ENCODE measurements around the gene C2orf72. TPM values are rescaled to one million over a fixed set of nuclear protein-coding genes. Genes with fewer than 3 reads are reported as not detected.

C2orf72 gene
- total RNA-seq, 1 donor from 2014 or later: 0.05 TPM

GRCh38 chr2:231013820-231014219 is 23.5 kb upstream of the C2orf72 start:
- Histone ChIP-seq H3K27me3 (ENCODE audit: low read depth) (peaks cover 80% of the 10 kb centered on the region), H3K9me3 (replicated peaks) (no peaks in the 10 kb centered on the region), H3K4me3 (no peak overlapping the region), H3K27ac (replicated peaks) (no peak overlapping the region), H3K4me1 (no peaks in the 10 kb centered on the region), H3K36me3 (no peaks in the 10 kb centered on the region)
- DNase-seq: no peak
- TF ChIP-seq, protein P1, sequence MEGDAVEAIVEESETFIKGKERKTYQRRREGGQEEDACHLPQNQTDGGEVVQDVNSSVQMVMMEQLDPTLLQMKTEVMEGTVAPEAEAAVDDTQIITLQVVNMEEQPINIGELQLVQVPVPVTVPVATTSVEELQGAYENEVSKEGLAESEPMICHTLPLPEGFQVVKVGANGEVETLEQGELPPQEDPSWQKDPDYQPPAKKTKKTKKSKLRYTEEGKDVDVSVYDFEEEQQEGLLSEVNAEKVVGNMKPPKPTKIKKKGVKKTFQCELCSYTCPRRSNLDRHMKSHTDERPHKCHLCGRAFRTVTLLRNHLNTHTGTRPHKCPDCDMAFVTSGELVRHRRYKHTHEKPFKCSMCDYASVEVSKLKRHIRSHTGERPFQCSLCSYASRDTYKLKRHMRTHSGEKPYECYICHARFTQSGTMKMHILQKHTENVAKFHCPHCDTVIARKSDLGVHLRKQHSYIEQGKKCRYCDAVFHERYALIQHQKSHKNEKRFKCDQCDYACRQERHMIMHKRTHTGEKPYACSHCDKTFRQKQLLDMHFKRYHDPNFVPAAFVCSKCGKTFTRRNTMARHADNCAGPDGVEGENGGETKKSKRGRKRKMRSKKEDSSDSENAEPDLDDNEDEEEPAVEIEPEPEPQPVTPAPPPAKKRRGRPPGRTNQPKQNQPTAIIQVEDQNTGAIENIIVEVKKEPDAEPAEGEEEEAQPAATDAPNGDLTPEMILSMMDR (IDR thresholded peaks at IDR 0.05; ENCODE audit: borderline replicate concordance): no peak
- intact Hi-C loops (cut with micrococcal nuclease): no loop called here

DNA sequence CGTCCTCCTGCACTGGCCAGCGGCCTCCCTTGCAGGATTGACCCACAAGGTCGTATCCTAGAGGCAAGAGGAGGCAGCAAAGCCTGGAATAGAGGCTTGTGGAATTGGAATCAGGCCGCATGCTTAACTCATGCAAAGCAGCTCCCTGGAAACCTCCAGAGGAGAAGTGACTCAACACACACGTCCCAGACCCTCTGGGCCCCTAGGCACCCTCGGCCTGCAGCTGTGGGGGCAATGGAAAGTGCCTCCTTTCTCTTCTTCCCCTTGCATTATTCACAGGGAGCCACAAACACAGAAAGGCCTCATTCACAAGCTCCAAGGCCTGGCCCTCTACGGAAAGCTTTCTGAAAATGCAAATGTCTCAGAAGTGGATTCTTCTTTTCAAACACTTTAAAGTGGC is 21.8 kb upstream of the C2orf72 start:
- Histone ChIP-seq H3K9me3 (replicated peaks) (no peaks in the 10 kb centered on the region), H3K36me3 (no peaks in the 10 kb centered on the region), H3K27ac (replicated peaks) (no peak overlapping the region), H3K4me3 (no peak overlapping the region), H3K27me3 (ENCODE audit: low read depth) (peaks cover 81% of the 10 kb centered on the region), H3K4me1 (no peaks in the 10 kb centered on the region)
- no peak for DNase-seq
- intact Hi-C loops (cut with micrococcal nuclease): no loop called here
- TF ChIP-seq, protein P1 (IDR thresholded peaks at IDR 0.05; ENCODE audit: borderline replicate concordance): no peak

DNA sequence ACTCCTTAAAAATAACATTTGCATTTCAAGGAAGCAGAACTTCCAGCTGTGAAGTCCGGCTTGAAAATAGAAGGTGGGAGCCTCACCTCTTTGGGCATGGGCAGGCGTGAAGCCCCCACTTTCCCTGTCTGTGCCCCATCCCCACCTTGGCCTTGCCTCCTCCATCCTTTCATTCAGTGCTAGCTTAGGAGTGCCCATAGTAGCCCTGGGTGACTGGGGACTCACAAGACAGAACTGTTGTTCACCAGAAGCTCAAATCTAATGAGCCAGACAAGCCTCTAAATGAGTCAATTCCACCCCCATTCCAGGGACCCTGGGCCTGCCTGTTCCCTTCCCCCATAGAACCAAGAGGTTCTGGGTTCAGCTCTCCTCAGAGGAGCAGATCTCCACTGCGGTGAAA is 21.4 kb upstream of the C2orf72 start:
- Histone ChIP-seq H3K27me3 (ENCODE audit: low read depth) (peaks cover 81% of the 10 kb centered on the region), H3K27ac (replicated peaks) (no peak overlapping the region), H3K4me1 (no peaks in the 10 kb centered on the region), H3K4me3 (no peak overlapping the region), H3K36me3 (no peaks in the 10 kb centered on the region), H3K9me3 (replicated peaks) (no peaks in the 10 kb centered on the region)
- DNase-seq: no peak
- TF ChIP-seq, protein P1 (IDR thresholded peaks at IDR 0.05; ENCODE audit: borderline replicate concordance): no peak
- intact Hi-C loops (cut with micrococcal nuclease): no loop called here

- H3K36me3 ChIP-seq: no peaks in the 10 kb centered on the region
- H3K9me3 ChIP-seq (replicated peaks): no peaks in the 10 kb centered on the region
- peaks cover 77% of the 10 kb centered on the region for H3K27me3 ChIP-seq (ENCODE audit: low read depth)
- TF ChIP-seq, protein P1 (IDR thresholded peaks at IDR 0.05; ENCODE audit: borderline replicate concordance): no peak
- H3K4me3 ChIP-seq: no peak overlapping the region
- DNase-seq: no peak
- no peaks in the 10 kb centered on the region for H3K4me1 ChIP-seq
- intact Hi-C loops (cut with micrococcal nuclease): no loop called here
- H3K27ac ChIP-seq (replicated peaks): no peak overlapping the region
Measured at GRCh38 chr2:231016566-231017230, 20.6 kb upstream of the C2orf72 start.

DNA sequence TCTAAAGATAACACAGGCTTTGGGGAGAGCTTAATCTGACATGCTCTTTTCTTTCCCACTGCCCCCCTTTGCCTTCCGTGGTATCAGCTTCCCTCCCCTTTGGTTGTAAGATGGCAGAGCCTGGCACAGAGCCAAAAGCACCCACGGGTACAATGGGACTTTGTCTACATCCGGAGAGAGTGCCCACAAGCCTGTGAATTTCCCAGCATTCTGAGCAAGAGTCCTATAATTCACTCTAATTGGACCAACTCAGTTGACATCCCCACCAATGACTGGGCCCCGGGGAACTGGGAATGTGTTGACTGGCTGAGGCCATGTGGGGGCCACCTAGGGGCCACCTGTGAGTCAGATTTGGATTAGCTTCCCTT is 20.1 kb upstream of the C2orf72 start:
- Histone ChIP-seq H3K9me3 (replicated peaks) (no peaks in the 10 kb centered on the region), H3K27ac (replicated peaks) (no peak overlapping the region), H3K36me3 (no peaks in the 10 kb centered on the region), H3K4me3 (no peak overlapping the region), H3K4me1 (no peaks in the 10 kb centered on the region), H3K27me3 (ENCODE audit: low read depth) (peaks cover 72% of the 10 kb centered on the region)
- TF ChIP-seq, protein P1 (IDR thresholded peaks at IDR 0.05; ENCODE audit: borderline replicate concordance): no peak
- DNase-seq: no peak
- intact Hi-C loops (cut with micrococcal nuclease): no loop called here
